Ascending aorta (tissue), 2 donors: ENCODE results near the gene ALX3. TPM values are rescaled to one million over a fixed set of nuclear protein-coding genes. Genes with fewer than 3 reads are reported as not detected.
A peak's percentile ranks its signal among the peaks of the same experiment; 100 is the strongest.
"Not testable (repeated sequence)": the region's sequence is repeated elsewhere in the genome, so short reads cannot be mapped to it uniquely, and the experiment has no call there.

ENCODE experiments used
- DNase-seq, 2 donors: peaks; one replicate each; pipeline ENCODE4 v3.0.0-alpha.2; 2019; ENCODE audit warnings: low spot score in 2 of 2
- H3K27ac ChIP-seq, 2 donors: fragments of 200-600 bp; sonication (generic); one replicate each; pipeline ENCODE4 v1.5.1; 2016 to 2017; ENCODE audit warnings: mild to moderate bottlenecking in 1 of 2
- H3K27me3 ChIP-seq: fragments of 200-600 bp; sonication (generic); one replicate; pipeline ENCODE4 v1.5.1; 2017
- H3K36me3 ChIP-seq, 2 donors: fragments of 200-600 bp; sonication (generic); one replicate each; pipeline ENCODE4 v1.5.1; 2016
- H3K4me1 ChIP-seq, 2 donors: fragments of 200-600 bp; sonication (generic); one replicate each; pipeline ENCODE4 v1.5.1; 2016 to 2017; ENCODE audit warnings: mild to moderate bottlenecking in 1 of 2
- H3K4me3 ChIP-seq, 2 donors: fragments of 200-600 bp; sonication (generic); one replicate each; pipeline ENCODE4 v1.5.1; 2016 to 2017; ENCODE audit warnings: mild to moderate bottlenecking in 1 of 2
- H3K9me3 ChIP-seq, 2 donors: fragments of 200-600 bp; sonication (generic); one replicate each; pipeline ENCODE4 v1.5.1; 2016
- intact Hi-C: fragments of 100-400 bp; cut with DNase I; formaldehyde crosslinking; loops from one replicate; pipeline ENCODE4 v1.15.1; 2023
- total RNA-seq: library from RNA; depleted of rRNA; stranded (reverse); fragments of >200 nt; gene quantifications from one replicate; pipeline ENCODE4 v1.1.0, GENCODE V29; 2016
- TF ChIP-seq, protein P1 (sequence below), 3 experiments: fragments of 200-600 bp in 2 of 3; fragments of 450-650 bp in 1 of 3; sonication (generic) in 2 of 3; IDR thresholded peaks; one replicate each; pipeline ENCODE4 v1.5.1; 2016 to 2019; ENCODE audit warnings: antibody characterized with exemption in 3 of 3, mild to moderate bottlenecking in 1 of 3, moderate library complexity in 1 of 3

Gene ALX3
- total RNA-seq, 1 donor from 2014 or later, result not detected

DNA sequence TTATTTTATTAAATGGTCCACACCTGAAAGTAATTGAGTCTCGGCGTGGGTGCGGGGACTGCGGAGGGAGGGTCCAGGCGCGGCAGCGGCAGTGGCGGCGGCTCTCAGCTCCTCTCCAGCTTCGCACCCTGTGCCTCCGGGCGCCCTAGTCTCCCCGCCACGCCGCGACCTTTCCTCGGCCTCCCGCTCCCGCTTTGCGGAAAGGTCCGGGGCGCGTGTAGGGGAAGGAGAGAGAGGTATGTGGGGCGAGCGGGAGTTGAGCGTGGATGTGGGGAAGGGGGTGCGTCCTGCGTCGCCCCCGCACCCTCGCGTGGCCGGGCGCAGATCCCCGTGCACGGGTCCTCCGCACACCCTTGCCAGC, 13.4 kb upstream of the ALX3 start:
- TF ChIP-seq, protein P1, sequence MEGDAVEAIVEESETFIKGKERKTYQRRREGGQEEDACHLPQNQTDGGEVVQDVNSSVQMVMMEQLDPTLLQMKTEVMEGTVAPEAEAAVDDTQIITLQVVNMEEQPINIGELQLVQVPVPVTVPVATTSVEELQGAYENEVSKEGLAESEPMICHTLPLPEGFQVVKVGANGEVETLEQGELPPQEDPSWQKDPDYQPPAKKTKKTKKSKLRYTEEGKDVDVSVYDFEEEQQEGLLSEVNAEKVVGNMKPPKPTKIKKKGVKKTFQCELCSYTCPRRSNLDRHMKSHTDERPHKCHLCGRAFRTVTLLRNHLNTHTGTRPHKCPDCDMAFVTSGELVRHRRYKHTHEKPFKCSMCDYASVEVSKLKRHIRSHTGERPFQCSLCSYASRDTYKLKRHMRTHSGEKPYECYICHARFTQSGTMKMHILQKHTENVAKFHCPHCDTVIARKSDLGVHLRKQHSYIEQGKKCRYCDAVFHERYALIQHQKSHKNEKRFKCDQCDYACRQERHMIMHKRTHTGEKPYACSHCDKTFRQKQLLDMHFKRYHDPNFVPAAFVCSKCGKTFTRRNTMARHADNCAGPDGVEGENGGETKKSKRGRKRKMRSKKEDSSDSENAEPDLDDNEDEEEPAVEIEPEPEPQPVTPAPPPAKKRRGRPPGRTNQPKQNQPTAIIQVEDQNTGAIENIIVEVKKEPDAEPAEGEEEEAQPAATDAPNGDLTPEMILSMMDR (IDR thresholded peaks at IDR 0.05), result no peak
- H3K4me1 ChIP-seq, result no peaks in the 10 kb centered on the region
- H3K9me3 ChIP-seq, result no peaks in the 10 kb centered on the region
- DNase-seq, result no peak
- no peaks in the 10 kb centered on the region for H3K36me3 ChIP-seq
- peak overlapping the region; percentile 62 to 78 for H3K4me3 ChIP-seq
- intact Hi-C loops, result no loop called here
- H3K27ac ChIP-seq, result peak overlapping the region; percentile 73 to 75
- no peaks in the 10 kb centered on the region for H3K27me3 ChIP-seq

DNA sequence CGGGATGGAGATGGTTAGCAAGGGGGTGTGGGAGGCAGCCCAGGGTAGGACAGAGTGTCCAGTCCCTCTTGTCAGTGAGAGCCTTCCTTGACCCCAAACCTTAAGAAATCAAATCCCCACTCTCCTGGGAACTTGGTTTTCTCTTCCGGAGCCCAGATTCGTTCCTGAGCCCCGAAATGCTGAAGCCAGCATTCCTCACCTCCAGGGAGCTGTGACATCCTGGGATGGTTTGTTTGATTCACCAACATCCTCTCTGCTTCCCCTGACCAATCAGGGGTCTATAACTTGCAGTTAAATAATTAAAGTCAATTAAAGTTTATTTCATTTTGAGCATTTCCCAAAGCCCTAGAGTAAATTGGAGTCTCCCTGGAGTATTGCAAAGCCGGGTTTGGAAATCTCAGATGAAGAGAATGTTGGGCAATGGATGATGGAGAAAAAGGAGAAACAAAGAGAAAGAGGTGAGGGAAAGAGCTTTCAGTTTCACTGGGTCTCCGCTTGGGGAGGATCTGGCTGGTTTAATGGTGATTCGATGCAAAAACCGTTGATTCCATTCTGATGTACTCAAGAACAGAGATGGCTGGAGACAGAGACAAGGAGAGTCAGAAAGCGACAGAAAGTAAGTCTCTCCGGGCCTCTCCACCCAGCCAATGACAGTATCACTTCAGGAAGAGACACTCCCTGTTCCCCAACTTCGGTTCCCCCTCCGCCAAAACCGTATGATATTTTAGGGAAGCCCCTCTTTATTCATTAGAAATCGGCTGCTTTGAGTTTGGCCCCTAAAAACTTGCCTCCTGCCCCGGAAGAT, 12.8 kb upstream of the ALX3 start:
- no peaks in the 10 kb centered on the region for H3K36me3 ChIP-seq
- no peak for DNase-seq
- H3K4me3 ChIP-seq, result peak overlapping the region; percentile 62 to 78
- no peaks in the 10 kb centered on the region for H3K27me3 ChIP-seq
- H3K27ac ChIP-seq, result peak overlapping the region; percentile 73 to 75
- TF ChIP-seq, protein P1 (IDR thresholded peaks at IDR 0.05), result no peak
- no peaks in the 10 kb centered on the region for H3K4me1 ChIP-seq
- intact Hi-C loops, result no loop called here
- H3K9me3 ChIP-seq, result no peaks in the 10 kb centered on the region

DNA sequence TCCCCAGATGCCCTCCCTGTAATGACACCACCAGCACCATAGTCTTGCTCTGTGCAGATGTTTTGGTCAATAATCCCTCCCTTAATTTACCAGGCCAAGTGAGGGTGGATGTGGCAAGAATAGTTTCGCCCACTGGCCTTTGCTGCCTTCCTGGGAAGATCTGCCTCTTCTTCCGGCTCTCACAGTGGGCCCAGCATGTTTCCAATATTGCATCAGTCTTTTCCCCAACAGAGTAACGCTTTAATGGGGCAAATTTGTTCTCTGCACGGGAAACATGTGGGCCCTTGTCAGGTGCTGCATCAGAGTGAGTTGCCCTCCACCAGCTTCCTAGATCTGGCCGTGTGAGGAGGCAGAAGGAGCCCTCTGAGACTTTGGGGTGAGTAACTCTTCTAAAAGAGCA, 12.0 kb upstream of the ALX3 start:
- TF ChIP-seq, protein P1 (IDR thresholded peaks at IDR 0.05), result no peak
- Histone ChIP-seq H3K4me1 (no peaks in the 10 kb centered on the region), H3K4me3 (no peak overlapping the region), H3K36me3 (no peaks in the 10 kb centered on the region), H3K9me3 (no peaks in the 10 kb centered on the region), H3K27me3 (no peaks in the 10 kb centered on the region), H3K27ac (no peak overlapping the region)
- intact Hi-C loops, result no loop called here
- no peak for DNase-seq

DNA sequence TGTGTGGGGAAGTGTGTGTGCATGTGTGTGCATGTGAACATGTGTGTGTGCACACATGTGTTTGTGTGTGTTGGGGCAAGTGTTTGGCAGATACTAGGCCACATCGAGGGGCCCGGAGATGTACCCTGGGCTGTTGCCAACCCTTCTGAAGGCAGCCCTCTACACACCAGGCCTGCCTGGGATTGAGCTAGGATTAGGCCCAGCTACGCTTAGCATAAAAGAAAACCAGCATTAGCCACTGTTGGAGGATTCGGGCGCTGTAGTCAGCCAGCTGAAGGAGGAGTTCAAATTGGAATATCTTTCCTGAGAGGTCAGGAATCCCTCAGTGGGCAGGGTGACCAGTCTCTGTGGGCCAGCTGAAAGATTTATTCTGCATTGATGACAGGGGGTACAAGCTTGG, 10.6 kb upstream of the ALX3 start:
- TF ChIP-seq, protein P1 (IDR thresholded peaks at IDR 0.05), result no peak
- no peaks in the 10 kb centered on the region for H3K9me3 ChIP-seq
- no peak overlapping the region for H3K4me3 ChIP-seq
- no peaks in the 10 kb centered on the region for H3K36me3 ChIP-seq
- H3K27ac ChIP-seq, result no peak overlapping the region
- no peaks in the 10 kb centered on the region for H3K4me1 ChIP-seq
- intact Hi-C loops, result no loop called here
- no peak for DNase-seq
- H3K27me3 ChIP-seq, result no peaks in the 10 kb centered on the region

DNA sequence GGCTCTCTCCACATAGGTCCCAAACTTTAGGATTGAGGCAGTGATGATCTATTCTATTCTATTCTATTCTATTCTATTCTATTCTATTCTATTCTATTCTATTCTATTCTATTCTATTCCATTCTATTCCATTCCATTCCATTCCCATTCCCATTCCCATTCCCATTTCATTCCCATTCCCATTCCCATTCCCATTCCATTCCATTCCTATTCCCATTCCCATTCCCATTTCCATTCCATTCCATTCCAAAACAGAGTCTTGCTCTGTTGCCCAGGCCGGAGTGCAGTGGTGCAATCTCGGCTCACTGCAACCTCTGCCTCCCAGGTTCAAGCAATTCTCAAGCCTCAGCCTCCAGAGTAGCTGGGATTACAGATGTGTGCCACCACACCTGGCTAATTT, 9.5 kb upstream of the ALX3 start:
- H3K4me1 ChIP-seq, DNase-seq, H3K4me3 ChIP-seq, H3K9me3 ChIP-seq, H3K27ac ChIP-seq, H3K27me3 ChIP-seq, intact Hi-C loops, H3K36me3 ChIP-seq: not testable (repeated sequence)

DNA sequence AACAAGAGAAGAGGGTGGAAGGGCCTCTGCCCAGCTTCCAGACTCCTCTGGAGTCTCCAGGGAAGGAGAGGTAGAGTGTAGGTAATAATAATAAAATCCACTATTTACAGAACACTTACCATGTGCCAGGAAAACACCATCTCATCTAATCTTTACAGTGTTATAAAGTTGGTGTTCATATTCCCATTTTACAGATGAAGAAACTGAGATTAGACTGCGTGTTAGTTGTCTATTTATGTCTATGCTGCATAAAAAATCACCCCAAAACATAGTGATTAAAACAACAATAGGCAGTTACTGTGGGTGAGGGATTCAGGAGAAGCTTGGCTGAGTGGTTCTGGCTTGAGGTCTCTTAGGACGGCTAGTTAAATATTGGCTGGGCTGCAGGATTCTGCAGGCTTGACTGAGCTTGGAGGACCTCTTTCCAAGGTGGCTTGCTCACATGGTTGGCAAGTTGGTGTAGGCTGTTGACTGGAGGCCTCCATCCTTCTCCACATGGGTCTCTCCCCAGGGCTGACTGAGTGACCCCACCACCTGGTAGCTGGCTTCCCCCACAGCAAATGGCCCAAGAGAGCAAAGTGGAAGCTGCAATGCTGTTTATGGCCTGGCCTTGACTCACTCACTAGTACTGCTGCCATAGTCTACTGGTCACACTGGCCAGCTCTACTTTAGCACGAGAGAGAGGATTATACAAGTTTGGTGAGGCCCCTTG, 6.5 kb upstream of the ALX3 start:
- intact Hi-C loops, result no loop called here
- Histone ChIP-seq H3K9me3 (no peaks in the 10 kb centered on the region), H3K4me1 (no peaks in the 10 kb centered on the region), H3K4me3 (no peak overlapping the region), H3K36me3 (no peaks in the 10 kb centered on the region), H3K27me3 (no peaks in the 10 kb centered on the region), H3K27ac (no peak overlapping the region)
- TF ChIP-seq, protein P1 (IDR thresholded peaks at IDR 0.05), result no peak
- DNase-seq, result no peak
